ENCODE results near the gene RFK. TPM values are rescaled to one million over a fixed set of nuclear protein-coding genes. Genes with fewer than 3 reads are reported as not detected.

Gene RFK
- total and polyA plus RNA-seq, 9 of the 15 experiments (the other 6 are each of a cell fraction or from before 2014, with no cell fraction given), result 3.8 to 51.1 (median 14.8) TPM

- TF ChIP-seq BRCA1 (IDR thresholded peaks at IDR 0.05), result no peak
- TF ChIP-seq BRCA1 (CRISPR knock-in tag; IDR thresholded peaks at IDR 0.05), result no peak
- no peak for TF ChIP-seq CLOCK (CRISPR knock-in tag; IDR thresholded peaks at IDR 0.05; ENCODE audit: borderline replicate concordance)
- TF ChIP-seq REST (IDR thresholded peaks at IDR 0.05; ENCODE audit: borderline replicate concordance), result no peak
- TF ChIP-seq REST (CRISPR knock-in tag; IDR thresholded peaks at IDR 0.05; ENCODE audit: low read depth), result no peak
- TF ChIP-seq THAP7 (CRISPR knock-in tag; IDR thresholded peaks at IDR 0.05), result no peak
- TF ChIP-seq ZNF175 (CRISPR knock-in tag; IDR thresholded peaks at IDR 0.05; ENCODE audit: low read depth), result no peak
- TF ChIP-seq MAFF (IDR thresholded peaks at IDR 0.05; ENCODE audit: low read length), result no peak
- TF ChIP-seq ZNF740 (CRISPR knock-in tag; IDR thresholded peaks at IDR 0.05), result no peak
- no peak for TF ChIP-seq ZNF740 (tag; IDR thresholded peaks at IDR 0.05)
- no peak for TF ChIP-seq NFIC (IDR thresholded peaks at IDR 0.05)
- TF ChIP-seq STAT5B (CRISPR knock-in tag; IDR thresholded peaks at IDR 0.05), result no peak
- peak; percentile 43; the same call in 1 of the 2 replicates for TF ChIP-seq DEAF1 (CRISPR knock-in tag; IDR thresholded peaks at IDR 0.05)
Measured at GRCh38 chr9:76403352-76403751, 9.1 kb upstream of the RFK start (continued).
